Embryonic facial prominence (tissue), 1 donor: ENCODE results near the gene DDX59.

Source experiments
- DNase-seq: peaks from one replicate; pipeline ENCODE4 v3.0.0-alpha.2; 2016; ENCODE audit errors: extremely low spot score

The DDX59 gene

DNA sequence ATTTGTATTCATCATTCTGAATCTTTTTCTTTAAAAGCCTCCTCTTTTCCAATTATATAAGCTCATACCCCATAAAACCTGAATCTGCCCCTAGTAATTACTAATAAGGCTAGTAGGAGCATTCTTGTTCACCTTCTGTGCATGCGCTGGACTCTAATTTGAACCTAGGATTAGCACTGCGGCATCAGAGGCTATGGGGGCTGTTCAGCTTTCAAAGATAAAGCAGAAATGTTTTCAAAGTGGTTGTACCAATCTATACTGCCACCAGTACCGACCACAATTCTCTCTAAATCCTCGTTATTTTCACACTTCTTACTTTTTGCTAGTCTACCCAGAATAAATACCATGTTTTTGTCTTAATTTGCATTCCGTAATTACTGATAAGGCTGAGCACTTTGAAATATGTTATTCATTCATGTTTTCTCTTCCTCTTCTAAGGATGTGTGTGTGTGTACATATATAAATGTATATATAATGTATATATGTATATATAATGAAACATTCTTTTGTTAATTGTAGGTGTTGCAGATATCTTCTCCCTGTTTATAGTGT lies 1.6 kb upstream of the DDX59 start:
- DNase-seq = no peak

DNA sequence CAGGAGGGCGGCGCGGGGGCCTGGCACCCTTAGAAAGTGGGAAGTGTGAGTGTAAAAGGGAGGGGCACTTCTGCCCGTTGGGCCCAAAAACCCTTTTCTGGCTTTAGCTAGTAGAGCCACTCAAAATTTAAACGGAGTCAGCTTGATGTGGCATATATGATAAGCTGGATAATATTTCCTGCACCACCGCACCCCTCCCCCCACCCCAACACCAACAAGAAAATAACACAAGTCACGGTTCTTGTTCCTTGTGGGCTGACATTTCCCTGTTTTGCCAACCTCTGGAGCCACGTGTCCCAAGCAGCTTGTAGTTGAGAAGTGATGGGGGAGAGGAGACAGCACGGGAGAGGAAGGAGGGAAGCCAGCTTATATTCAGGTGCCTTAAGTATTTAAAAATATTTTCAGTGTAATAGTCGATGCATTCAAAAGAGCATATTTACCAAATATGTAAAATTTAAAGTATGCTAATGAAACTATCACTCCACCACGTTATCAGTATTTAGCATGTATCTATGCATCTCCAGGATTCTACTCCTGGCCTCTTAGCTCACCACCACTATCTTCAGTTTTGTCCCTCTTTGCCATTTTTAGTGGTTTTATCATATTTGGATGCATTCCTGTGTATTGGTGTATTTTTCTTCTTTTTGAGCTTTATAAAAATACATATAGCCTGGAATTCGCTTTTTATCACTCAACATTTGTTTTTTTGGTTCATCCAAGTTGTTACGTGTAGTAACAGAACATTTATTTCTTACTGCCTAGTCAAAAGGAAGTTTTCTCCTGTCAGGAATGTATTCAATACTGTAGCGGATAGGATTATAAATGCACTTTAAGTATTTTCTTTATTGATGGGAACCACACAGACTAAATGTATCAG lies 773 bp upstream of the DDX59 start:
- DNase-seq = peak; percentile 58

DNA sequence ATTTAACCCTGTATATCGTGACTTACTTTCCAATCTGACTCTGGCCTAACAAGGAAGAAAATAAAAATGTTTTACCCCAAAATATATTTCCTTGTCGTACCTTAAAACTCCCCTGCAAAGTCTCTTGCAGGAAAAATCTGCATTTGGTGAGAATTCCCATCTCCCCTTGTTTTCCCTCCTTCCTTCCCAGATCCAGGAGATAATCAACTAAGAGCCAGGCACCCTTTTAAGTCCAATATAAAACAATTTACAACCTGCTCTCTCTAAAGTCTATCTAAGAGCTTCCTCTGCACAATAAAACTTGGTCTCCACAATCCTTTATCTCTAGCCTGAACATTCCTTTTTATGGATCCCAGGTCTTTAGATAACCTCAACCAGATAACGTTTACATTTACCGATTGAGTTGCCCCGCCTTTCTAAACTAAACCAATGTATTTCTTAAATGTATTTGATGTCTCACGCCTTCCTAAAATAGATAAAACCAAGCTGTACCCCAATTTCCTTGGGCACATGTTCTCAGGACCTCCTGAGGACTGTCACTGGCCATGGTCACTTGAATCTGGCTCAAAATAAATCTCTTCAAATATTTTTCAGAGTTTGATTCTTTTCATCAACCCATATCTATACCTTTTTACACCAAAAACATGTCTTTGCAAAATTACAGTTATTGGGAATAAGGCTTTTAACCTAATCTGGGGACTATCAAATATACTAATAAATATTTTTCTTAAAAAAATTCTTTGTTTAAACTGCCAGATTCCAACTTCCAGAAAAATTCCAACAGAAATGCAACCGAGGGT lies 993 bp downstream of the DDX59 start:
- no peak for DNase-seq

DNA sequence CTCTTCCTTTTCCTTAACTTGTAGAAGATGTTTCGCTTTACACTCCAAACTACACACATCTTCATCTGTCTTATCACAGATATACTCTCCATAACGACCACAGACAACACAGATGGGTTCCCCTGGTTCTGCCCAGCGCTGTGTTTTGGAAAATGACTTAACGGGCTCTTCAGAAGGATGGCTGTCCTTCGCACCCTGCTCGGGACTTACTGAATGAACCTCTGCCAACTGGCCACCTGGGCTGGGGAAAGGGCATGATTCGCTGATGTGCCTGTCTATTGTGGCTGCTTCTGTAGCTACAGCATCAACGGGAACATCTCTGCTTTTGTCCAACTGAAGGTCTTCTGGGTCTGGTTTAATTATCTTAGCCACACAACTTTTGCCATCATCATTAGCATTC lies 3.4 kb downstream of the DDX59 start:
- DNase-seq = no peak

GRCh38 chr1:200665861-200666260 lies 3.8 kb downstream of the DDX59 start:
- DNase-seq = no peak

- DNase-seq = no peak
Observed at GRCh38 chr1:200660719-200661118, 9.0 kb downstream of the DDX59 start.

- DNase-seq = no peak
Observed at GRCh38 chr1:200659269-200659668, 10.4 kb downstream of the DDX59 start.

DNA sequence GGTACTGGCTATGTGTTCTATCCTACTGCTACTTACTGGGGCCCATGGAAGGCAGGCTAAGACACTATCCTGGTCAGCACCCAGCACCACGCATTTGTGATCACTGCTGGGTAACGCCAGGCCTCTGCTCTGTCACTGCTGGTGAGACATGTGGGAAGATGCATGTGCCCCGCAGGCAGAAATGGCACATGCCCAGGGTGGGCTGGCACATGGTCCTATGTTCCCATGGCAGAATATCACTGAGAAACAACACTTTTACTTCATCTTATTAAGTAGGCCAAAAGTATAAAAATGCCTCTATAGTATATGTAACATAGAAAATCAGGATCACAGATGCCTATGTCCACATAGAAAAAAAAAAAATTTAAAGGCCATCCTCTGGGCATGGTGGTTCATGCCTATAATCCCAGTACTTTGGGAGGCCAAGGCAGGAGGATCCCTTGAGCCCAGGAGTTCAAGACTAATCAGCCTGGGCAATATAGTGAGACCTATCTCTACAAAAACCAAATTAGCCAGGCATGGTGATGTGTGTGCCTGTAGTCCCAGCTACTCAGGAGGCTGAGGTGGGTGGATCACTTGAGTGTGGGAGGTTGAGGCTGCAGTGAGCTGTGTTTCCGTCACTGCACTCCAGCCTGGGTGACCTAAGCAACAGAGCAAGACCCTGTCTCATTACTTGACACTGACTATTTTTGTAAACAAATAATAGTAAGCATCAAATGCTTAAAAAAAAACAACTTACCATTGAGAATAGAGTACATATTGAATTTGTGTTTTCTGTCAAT lies 11.5 kb downstream of the DDX59 start:
- DNase-seq = no peak

GRCh38 chr1:200654660-200655059 lies 15.0 kb downstream of the DDX59 start:
- no peak for DNase-seq

- no peak for DNase-seq
Observed at GRCh38 chr1:200653022-200653462, 16.7 kb downstream of the DDX59 start.

DNA sequence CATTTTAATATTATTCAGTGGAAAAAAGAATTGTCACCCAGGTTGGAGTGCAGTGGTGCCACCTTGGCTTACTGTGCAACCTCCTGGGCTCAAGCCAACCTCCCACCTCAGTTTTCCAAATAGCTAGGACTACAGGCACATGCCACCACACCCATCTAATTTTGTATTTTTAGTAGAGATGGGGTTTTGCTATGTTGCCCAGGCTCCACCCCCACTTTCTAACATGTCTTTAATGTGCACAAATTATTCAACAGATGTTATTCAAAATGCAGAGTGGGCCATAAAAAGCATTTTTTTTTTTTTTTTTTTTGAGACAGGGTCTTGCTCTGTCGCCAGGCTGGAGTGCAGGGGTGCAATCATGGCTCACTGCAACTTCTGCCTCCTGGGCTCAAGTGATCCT lies 17.3 kb downstream of the DDX59 start:
- DNase-seq = no peak

- DNase-seq = no peak
Observed at GRCh38 chr1:200646515-200646914, 23.2 kb downstream of the DDX59 start.

DNA sequence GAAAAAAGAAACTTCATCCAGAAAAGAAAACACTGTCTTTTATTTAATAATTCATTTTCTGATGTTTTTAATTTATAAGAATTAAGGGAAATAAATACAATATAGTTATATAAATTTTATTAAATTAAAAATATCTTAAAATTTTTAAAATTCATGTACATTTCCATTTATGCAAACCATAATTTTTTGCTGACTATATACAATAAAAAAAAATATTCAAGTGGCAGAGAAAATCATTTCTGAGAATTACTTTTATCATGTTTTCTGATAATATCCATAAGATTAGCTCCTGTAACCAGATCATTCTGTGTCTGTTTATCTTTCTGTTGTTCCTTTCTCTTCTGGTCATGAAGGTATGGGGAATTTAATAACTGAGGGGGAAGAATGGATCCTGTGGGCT lies 25.7 kb downstream of the DDX59 start:
- DNase-seq = no peak

DNA sequence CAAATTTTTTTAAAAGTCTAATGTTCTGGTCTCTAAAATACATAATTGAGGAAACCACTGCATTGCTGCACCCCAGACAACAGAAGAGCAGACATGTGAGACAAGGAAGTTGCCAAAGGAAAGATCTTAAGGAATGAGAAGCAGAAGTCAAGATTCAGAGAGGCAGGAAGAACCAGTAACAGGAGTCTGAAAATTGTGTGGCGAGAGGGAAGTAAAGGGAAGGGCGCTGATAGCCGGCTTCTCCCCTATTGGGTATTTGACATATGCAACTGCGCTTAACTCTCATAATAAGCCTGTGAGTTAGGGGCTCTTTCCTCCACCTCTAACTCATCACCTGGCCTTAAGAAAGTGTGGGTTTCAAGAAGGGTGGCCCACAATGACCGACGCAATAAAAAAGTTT lies 27.2 kb downstream of the DDX59 start:
- DNase-seq = no peak

DNA sequence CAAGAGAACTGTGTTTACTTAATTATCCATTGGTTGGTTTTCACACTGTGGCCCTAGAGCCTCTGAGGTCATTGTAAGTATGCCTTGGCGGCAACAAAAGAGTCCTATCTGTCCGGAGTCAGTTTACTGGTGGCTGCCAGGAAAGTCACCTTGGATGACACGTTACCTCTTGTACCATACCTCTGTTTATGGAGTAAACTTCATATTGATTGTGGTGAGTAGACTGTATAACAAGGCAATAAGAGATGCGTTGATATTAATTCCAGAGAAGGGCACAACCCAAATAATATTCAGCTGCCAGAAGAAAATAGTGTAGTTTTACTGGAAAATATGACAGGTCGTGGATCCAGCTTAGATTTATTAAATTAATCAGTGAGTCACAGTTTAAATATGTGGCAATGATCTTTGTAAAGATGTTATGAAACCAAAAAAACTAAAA lies 28.7 kb downstream of the DDX59 start:
- no peak for DNase-seq

GRCh38 chr1:200640373-200640962 lies 29.2 kb downstream of the DDX59 start:
- no peak for DNase-seq

DNA sequence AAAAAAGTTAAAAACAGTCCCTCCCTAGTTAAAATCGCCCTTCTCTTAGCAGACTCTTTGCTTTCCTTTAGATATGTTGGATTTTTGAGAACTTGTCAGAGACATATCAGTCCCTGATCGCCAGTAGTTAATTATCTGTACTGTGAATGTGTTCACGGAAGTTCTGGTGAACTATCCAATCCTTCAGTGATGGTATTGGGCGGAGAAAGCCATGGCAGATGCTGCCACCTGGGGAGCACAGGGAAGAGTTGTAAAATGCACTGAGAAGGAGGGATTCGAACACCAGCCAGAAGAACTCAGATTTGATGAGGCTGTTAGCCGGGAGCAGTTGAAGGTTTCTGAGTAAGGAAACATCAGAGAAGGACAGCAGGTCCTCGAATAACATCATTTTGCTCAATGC lies 31.6 kb downstream of the DDX59 start:
- no peak for DNase-seq

DNA sequence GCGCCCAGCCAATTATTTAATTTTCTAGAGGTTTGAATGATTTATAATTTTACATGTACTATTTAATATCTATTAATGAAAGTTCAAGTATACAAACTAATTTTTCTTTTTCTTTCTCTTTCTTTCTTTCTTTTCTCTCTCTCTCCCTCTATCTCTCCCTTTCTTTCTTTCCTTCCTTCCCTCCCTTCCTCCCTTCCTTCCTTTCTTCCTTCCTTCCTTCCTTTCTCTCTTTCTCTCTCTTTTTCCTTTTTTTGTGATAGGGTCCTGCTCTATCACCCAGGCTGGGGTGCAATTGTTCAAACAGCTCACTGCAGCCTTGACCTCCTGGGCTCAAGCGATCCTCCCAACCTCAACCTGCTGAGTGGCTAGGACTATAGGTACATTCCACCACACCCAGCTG lies 33.0 kb downstream of the DDX59 start:
- DNase-seq = no peak

- DNase-seq = no peak
Observed at GRCh38 chr1:200634261-200635122, 35.2 kb downstream of the DDX59 start.

- no peak for DNase-seq
Observed at GRCh38 chr1:200631375-200631774, 38.3 kb downstream of the DDX59 start.
